Esophagus muscularis mucosa (tissue), 4 donors: ENCODE data around the gene SNX27.

Source experiments
- EP300 ChIP-seq: sonication (generic); formaldehyde crosslinking; IDR thresholded peaks from one replicate; pipeline ENCODE4 v1.6.1; 2017; ENCODE audit warnings: antibody characterized with exemption
- POLR2A ChIP-seq: fragments of 450-650 bp; IDR thresholded peaks from one replicate; pipeline ENCODE4 v1.6.1; 2017; ENCODE audit warnings: antibody characterized with exemption, moderate library complexity, mild to moderate bottlenecking, low read depth
- POLR2AphosphoS5 ChIP-seq, 2 donors: sonication (generic); formaldehyde crosslinking; IDR thresholded peaks; one replicate each; pipeline ENCODE4 v1.6.1; 2017; ENCODE audit warnings: antibody characterized with exemption in 2 of 2
- TF ChIP-seq, protein P1 (sequence below), 3 experiments: fragments of 200-600 bp in 2 of 3; fragments of 450-650 bp in 1 of 3; sonication (generic) in 2 of 3; IDR thresholded peaks; one replicate each; pipeline ENCODE4 v1.5.1; 2017 to 2019; ENCODE audit warnings: antibody characterized with exemption in 3 of 3, mild to moderate bottlenecking in 2 of 3, moderate library complexity in 1 of 3

DNA sequence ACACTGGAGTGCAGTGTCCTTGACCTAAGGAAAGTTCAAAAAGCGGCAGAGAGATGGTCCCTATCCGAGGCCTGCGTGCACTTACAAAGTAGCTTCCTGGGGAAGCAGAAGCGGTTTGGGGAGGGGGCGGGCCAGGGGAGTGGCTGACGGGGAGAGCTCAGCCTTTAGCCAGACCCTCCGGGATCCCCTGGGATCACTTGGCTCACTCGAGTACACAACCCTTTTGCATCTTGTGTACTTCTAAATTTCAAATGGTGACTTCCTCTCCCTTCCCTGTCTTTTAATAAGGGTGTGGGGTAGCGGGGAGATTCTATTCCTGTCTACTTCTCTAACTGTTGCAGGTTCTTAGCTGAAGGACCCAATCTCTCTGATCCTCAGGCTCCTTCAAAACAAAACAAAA lies 18.1 kb upstream of the SNX27 start:
- TF ChIP-seq, protein P1, sequence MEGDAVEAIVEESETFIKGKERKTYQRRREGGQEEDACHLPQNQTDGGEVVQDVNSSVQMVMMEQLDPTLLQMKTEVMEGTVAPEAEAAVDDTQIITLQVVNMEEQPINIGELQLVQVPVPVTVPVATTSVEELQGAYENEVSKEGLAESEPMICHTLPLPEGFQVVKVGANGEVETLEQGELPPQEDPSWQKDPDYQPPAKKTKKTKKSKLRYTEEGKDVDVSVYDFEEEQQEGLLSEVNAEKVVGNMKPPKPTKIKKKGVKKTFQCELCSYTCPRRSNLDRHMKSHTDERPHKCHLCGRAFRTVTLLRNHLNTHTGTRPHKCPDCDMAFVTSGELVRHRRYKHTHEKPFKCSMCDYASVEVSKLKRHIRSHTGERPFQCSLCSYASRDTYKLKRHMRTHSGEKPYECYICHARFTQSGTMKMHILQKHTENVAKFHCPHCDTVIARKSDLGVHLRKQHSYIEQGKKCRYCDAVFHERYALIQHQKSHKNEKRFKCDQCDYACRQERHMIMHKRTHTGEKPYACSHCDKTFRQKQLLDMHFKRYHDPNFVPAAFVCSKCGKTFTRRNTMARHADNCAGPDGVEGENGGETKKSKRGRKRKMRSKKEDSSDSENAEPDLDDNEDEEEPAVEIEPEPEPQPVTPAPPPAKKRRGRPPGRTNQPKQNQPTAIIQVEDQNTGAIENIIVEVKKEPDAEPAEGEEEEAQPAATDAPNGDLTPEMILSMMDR (IDR thresholded peaks at IDR 0.05) = no peak
- TF ChIP-seq POLR2A (no peak), POLR2AphosphoS5 (IDR thresholded peaks at IDR 0.05) (no peak), EP300 (no peak)
